ENCODE data around the gene KMT2D.

KMT2D gene

DNA sequence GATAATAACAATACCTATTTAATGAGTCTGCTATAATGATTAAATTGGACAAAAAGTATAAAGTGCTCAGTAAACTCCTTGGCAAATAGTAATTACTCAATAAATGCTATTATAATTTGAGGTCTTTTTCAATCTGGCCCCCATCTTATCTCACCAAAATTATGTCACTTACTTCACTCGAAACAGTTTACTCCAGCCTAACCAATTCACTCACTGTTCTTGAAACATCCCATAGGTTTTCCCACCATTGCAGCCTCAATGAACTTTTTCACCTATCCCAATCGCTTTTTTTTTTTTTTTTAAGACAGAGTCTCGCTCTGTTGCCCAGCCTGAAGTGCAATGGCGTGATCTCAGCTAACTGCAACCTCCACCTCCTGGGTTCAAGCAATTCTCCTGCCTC is 24.6 kb downstream of the KMT2D start:
- DNase-seq (ENCODE audit: low read depth in 2 of 2) = no peak

DNA sequence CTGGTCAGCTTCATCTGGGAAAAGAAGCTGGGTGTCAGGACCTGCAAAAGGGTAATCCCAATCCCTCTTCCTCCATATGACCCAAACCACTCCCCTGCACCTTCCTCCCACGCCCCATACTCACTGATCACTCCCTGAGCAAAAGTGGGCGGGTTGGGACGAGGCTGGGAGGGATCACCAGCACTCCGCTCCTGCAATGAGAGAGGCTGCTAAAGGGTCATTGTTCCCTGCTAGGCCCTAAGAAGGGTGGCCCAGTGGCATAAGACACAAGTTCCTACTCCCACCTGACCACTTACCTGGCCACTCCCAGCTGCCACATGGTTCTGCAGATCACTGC is 26.3 kb downstream of the KMT2D start:
- no peak for DNase-seq (ENCODE audit: low read depth in 2 of 2)

DNA sequence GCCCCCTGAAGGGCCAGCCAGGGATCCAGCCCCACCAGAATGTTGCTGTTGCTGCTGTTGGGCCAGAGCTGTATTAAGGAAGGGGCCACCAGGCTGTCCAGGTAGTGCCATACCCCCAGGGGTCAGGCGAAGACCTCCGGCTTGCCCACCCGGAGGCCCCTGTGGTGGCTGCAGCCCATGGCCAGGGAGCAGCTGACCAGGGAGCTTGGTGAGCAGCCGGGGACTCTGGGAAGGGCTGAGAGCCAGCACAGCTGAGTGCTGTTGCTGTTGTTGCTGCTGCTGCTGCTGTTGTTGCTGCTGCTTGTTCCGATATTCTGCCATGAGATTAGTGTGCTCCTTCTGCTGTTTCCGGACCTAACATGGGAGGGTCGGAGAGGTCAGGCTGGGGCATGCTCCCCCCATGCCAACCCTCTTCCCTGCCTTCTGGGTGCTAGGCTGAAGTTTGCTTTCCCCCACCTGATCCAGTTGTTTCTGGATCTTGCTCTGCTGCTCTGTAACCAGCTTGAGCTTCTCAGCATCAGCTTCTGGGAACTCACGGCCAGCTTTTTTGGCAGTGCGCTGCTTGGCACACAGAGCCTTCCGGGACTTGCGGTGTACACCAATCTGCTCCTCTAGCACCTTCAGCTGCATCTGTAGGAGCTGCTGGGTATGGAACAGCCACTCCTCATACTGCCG is 26.8 kb downstream of the KMT2D start:
- DNase-seq (ENCODE audit: low read depth in 2 of 2) = no peak

DNA sequence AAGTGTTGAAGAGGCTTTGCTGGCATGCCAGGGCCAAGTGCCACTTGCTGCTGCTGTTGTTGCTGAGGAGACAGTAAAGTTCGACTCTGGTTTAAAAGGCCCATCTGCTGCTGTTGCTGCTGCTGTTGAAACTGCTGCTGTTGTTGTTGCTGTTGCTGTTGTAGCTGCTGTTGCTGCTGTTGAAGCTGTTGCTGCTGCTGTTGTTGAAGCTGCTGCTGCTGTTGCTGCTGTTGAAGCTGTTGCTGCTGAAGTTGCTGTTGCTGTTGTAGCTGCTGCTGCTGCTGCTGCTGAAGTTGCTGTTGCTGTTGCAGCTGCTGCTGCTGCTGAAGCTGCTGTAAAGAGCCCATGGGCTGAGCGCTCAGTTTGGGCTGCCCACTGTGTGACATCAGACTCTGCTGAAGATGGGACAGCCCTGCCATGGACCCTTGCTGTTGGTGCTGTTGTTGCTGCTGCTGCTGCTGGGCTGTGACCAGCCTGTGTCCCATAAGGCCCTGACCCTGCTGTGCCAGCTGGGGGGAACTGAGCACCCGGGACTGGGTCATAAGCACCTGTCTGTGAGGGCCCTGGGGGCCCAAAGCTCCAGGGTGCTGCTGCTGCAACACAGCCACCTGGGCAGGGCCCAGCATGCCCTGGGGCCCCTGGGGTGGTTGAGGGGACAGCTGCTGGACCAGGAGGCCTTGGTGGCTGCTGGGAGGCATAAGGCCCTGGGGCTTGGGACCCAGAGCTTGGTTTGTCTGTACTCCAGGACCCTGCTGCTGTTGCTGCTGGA is 27.7 kb downstream of the KMT2D start:
- no peak for DNase-seq (ENCODE audit: low read depth in 2 of 2)

DNA sequence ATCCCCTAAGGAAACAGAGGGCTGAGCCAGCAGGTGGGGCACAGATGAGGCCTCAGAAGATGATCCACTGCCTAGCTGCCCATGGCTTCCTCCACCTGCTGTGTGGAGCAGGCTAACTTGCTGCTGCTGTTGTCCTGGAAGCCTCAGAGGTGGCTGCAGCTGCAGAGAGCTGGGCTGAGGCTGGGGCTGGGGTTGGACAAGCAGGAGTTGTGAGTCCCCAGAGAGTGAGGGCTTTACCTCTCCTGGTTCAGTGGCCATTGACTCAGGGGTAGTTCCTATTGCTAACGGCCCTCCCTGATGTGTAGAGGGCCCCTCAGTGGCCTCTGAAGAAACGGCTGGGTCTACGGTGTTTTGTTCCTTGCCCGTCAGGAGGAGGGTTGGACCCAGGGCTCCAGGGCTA is 28.3 kb downstream of the KMT2D start:
- DNase-seq (ENCODE audit: low read depth in 2 of 2) = no peak

DNA sequence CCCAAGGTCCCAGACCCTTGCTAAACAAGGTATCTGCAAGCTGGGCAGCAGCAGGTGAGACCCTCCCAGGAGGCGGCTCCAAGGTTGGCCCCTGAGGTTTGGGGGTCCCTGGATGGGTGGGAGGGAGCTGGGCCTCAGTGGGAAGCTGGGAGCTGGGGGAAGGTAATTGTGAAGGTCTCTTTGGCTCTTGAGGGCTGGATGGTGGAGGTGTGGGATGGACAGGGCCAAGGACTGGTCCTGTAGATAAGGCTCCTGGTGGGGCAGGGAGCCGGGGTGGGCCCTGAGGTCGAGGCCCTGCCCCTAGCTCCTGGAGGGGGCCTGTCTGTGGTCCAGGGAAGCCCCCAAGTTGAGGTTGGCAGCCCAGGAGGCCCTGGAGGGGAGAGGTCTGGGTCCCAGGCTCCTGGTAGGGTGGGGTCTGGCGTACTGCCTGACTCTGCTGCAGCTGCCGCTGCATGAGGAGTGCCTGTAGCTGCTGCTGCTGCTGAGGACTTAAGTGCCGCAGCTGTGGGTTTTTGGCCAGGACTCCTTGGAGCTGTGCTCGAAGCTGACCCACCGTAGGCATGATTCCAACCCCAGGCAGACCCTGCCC is 28.9 kb downstream of the KMT2D start:
- DNase-seq (ENCODE audit: low read depth in 2 of 2) = no peak

DNA sequence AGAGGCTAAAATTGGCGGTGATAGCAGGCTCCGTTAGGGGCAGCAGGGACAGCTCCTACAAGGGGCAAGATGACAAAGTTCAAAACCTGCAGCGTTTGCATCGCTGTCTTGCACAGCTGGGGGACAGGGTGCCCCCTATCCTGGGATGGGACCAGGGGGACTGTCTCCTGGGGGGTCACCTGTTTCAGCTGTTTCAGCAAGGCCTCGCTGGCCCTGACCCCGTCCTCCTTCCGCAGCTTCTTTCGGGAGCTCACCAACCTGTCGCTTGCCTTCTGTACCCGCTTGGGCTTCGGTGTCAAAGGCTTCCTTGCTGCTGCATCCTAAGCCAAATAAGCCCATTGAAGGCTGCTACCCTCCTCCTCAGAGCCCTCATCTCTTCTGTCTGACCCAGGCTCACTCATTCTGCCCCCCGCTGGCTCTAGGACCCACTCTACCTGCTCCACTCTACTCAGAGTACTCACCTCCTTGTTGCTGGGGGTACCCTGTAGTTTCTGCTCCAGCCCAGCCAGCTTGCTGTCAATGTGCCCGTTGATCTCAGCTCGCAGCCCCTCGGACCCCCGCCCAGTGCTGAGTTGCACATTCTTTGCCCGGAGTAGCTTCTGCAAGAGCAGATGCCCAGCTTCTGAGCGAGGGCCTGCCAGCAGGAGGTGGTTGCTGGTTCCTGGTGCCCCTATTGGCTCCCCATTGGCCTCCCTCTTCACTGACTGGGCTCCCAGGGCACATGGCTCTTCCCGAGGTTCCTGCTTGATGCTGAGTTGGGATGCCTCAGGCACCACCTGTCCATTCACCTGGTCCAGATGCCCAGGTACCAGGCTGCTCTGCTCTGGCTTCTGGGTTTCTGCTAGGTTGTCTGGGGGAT is 29.7 kb downstream of the KMT2D start:
- no peak for DNase-seq (ENCODE audit: low read depth in 2 of 2)

DNA sequence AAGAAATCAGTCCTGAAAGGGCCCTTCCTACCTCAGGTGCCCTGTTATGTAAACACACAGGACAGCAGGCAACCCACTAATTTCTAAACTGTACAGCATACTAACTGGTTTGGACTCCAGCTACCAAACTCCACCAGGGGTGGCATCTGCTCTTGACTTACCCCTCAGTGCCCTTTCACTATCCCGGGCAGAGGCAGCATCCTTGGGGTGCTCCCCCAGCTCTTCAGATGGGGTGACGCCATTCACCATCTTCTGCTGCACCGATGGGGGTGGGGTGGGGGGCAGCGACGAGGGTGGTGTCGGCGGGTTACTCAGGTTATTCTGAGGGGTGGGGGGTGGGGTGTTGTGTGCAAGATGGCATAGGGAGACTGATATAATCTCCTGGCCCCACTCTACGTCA is 30.5 kb downstream of the KMT2D start:
- DNase-seq (ENCODE audit: low read depth in 2 of 2) = no peak

DNA sequence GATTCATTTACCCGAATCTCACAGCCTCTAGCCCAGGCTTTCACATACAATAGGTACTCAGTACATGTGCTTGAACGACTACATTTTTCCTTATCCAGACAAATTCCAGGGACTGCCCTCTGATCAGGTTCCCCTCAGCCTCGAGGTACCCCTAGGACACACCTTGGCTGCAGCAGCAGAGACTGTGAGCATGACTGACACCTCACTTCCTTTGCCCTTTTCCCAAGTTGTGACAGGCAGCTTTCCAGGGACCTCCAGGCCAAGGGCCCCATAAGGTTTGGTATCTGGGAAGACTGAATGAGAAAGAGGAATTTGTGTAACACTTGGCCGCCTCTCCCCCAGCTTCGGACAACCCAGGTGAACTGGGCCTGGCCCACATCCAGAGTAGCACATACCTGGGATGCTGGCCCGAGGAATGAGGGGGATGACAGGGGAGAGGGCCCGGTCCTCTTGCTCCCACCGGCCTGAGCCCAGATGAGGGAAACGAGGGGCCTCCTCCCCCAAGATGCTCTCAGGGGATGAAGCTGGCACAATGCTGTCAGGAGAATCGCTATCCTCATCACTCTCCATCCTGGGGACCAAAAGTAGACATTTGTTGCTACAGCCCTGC is 31.8 kb downstream of the KMT2D start:
- no peak for DNase-seq (ENCODE audit: low read depth in 2 of 2)

DNA sequence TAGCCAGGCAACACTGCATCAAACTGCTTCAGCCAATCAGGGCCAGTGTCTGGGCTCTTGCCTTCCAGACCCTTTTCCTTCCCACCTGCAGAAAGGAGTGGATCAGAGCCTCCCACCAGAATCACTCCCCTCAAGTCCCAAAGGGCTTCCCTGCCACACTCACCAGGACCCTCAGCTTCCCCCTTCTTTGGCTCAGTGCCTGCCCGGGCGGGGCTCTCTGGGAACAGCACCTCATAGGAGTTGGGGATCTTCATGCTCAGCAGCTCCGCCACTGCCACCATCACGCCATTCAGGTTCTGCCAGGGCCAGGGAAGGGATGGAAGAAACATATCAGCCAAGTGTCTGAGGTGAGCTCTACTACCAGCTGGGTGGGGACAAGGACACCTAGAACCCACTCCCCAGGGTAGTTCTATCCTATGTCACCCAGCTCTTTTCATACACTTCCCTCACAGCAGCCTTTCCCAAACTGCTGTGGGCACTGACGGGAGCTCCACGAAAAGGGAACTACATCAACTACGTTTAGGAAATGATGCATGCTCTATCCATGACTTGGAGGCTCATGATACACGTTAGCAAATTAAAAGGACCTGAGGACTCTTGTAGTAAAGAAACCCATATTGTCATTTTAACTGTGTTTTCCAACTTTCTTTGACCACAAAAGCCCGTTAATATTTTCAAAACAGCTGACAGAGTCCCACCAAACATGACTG is 32.6 kb downstream of the KMT2D start:
- no peak for DNase-seq (ENCODE audit: low read depth in 2 of 2)

DNA sequence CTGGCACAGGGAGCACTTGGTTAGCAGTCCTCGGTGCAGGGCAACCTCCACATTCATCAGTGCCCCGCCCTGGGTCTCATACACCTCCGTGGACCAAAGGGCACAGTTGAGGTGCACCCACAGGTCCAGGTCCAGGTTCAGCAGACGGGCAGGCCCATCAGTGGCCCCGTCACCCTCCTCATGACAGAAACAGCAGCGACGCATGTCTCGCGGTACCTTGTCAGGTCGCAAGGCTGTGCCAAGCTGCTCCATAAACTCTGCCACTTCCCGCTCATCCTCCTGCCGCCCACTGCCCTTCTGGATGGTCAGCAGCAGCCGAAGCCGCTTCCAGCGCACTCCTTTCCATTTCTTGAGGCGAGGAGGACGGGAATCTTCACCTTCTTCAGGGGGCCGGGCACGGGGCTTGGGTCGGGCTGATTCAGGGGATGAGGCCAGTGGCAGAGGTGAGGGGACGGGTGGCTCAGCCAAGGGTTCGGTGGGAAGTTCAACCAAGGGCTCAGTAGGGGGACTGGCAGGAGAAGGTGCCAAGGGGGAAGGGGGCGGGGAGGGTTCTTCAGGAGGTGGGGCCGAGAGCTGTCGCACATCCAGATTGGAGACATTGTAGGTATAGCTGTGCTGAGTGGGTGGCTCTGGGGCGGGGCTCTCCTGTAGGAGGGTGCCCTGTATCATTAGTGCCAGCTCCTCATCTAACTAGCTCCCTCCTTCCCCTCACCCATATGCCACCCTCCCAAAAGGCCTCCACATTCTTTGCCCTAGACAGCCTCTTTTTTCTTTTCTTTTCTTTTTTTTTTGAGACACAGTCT is 33.7 kb downstream of the KMT2D start:
- no peak for DNase-seq (ENCODE audit: low read depth in 2 of 2)

DNA sequence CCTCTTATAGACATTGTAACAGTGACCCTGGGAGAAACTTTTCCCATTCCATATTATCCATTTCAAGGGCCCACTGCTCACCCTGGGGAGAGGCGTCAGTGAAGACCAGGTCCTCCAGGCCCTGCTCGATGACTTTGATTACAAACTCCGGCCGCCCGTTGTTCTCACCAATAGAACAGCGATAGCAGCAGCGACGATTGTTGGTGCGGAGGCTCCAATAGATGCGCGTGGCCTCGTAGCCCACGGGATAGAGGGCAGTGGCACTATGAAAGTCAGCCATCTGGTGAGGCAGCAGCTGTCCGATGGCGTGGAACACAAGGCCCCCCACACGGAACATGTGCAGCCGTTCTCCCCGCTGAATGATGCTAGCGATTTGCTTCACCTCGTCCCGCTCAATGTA is 34.5 kb downstream of the KMT2D start:
- no peak for DNase-seq (ENCODE audit: low read depth in 2 of 2)

DNA sequence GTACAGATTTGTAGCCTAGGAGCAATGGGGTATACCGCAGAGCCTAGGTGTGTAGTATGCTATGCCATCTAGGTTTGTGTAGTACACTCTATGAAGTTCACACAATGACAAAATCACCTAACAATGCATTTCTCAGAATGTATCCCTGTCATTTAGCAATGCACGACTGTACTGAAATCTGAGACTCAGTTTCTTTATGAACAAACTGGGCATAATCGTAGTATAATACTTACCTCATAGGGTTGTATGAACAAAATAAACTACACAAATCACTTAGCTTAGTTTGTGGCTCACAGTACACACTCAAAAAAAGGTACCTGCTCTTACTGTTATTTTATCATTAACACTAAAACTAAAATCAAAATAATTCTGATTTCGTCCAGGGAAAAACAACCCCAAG is 35.1 kb downstream of the KMT2D start:
- DNase-seq (ENCODE audit: low read depth in 2 of 2) = no peak

DNA sequence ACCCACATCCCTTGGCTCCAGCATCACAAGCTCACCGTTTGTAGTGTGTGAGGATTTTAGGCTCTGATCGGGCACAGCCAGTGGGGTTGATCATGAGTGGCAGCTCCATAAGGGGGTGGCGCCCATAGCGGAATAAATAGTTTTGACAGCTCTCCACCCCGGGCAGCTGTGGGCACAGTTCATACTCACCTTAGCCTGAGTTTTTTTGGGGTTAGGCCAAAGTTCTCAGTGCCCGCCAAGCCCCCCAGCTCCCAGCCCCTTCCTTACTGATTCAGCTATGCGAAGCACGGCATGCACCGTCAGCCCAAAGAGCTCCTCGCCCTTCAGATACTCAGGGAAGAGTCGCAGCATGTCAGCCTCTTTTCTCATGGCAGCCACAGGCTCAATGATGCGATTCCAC is 36.1 kb downstream of the KMT2D start:
- DNase-seq (ENCODE audit: low read depth in 2 of 2) = no peak

DNA sequence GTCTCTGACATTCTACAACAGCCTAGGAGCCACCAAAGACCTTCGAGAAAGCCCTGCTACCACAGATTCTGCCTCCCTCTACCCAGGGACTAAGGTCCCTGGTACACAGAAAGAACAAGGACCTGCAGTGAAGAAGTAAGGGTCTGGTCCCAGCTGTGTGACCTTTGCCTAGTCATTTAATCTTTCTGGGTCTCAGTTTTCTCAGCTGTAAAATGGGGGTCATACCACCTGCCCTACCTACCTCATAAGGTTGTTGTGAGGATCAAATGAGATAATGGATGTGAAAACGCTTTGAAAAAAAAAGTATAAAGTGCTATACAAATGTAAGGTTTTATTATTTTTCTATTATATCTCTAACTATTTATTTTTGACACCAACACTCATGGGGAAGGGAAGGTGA is 36.8 kb downstream of the KMT2D start:
- DNase-seq (ENCODE audit: low read depth in 2 of 2) = no peak

DNA sequence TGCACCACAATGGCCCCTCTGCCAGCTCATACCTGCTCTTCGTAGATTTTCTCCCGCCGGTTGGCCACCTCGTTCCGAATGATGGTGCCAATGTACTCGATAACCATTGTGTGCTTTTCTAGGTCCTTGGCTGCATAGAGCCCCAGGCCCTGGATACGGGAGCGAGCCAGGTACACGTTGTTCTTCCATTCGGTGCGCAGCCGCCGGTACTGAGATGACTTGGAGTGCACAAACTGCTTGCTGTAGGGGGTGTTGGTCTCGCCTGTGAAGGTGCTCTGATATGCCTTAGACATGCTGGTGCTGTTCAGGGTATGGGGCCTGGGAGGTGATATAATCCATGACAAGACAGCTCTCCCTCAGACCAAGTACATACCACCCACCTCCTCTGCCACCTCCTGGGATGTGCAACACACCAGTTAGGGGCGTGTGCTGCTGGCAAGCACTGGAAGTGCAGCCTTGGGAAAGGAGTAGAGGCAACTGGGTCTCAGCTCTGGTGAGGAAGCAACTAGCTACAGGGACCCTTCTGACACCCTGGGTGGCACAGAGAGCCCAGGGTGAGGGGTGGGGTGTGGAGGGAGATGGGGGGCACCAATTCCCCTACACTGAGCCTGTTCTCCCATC is 37.9 kb downstream of the KMT2D start:
- no peak for DNase-seq (ENCODE audit: low read depth in 2 of 2)

DNA sequence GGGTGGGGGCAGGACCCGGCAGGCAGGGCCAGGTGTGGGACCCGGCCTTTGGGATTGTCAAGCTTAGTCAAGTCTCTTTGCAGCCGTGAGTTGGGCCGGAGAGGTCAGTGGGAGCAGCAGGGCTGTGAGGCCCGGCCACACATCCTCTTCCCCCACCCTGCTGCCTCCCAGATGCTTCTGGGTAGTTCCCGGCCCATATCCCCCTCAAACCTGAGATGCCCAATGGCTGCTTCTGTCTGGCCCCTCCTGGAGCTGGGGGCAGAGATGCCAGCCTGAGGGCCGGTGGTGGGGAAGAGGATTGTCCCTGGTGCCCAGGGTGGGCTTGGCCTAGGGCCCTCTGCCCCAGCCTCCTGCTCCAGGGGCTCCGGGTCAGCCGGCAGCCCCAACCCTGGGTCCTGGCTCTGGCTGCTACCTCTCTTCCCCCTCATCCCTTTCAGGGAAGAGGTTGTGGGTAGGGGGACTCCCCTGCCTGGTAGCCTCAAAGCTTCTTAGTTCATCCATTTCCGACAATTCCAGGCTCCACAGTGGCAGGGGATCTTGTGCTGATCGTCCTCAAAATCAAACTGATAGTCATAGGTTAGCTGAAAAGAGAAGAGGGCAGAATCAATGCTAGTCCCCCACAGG is 39.2 kb downstream of the KMT2D start:
- DNase-seq (ENCODE audit: low read depth in 2 of 2) = no peak

DNA sequence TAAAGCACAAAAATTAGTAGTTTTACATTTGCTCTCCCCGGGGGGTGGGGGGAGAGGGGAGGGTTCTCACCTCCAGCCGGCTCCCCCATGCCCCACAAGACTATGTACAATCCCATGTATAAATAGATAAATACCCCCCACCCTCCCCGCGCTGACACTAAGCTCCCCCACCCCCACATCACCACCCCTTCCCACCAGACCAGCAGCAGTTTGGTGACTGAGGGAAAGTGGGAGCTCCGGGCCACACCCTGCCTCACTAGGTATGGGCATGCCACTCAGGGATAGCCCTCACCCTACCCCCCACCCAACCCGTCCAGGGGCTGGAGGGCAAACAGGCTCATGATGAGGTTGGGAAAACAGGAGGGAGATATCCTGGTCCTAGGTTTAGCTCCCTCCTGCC is 40.2 kb downstream of the KMT2D start:
- no peak for DNase-seq (ENCODE audit: low read depth in 2 of 2)

DNA sequence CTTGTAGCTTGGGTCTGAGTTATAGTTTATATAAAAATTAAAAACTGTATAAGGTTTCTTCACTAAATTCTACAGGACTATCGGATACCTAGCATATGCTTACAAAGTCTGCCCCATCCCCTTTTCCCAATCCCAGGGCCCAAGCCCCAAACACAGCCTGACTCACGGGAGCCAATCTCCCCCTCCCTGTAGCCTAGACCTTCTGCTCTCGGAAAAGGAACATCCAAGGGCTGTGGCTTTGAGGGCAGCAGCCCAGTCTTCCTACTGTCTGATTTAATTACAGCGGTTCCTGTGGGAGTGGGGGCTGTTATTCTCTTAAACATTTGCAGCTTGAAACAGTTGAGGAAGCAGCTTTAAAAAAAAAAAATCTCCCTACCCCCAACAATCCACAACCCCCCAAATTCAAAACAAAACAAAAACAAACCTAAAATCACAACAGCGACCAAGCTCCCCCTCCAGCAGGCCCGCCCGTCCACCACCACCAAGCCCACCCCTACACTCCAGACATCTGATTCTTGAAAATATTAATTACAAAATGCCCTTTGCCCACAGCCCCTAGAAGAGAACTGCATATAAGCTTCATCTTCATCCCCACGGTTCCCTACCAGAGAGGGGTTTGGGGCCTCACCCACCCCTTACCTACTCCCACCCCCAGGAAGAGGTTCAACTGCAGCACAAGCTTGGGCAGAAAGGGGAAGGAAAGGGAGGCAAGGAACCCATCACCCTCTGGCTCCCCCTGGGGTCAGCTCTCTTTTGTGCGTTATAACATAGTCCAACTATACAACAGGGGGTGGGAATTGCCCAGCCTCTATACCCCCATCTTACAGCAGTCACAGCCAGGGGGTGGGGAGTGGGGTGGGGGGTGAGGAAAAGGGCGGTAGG is 40.9 kb downstream of the KMT2D start:
- DNase-seq (ENCODE audit: low read depth in 2 of 2) = no peak
